IPS DF 6.9 (cell line): ENCODE measurements around the gene PPP2R5C.
"Not testable (repeated sequence)": the region's sequence is repeated elsewhere in the genome, so short reads cannot be mapped to it uniquely, and the experiment has no call there.

Source experiments
- DNase-seq: peaks from one replicate; pipeline ENCODE4 v3.0.0-alpha.2; 2013; ENCODE audit warnings: low read depth, low spot score
- H3K27ac ChIP-seq: one replicate; pipeline ENCODE4 v1.5.1; 2013; ENCODE audit warnings: low read length, control low read depth
- H3K27me3 ChIP-seq: 2 replicates; pipeline ENCODE4 v1.6.1; 2013; ENCODE audit warnings: mild to moderate bottlenecking, low read length; ENCODE audit not compliant: control insufficient read depth, insufficient read depth
- H3K36me3 ChIP-seq: 2 replicates; pipeline ENCODE4 v1.6.1; 2013; ENCODE audit warnings: low read length; ENCODE audit not compliant: control insufficient read depth, insufficient read depth
- H3K4me1 ChIP-seq: 2 replicates; pipeline ENCODE4 v1.6.1; 2013; ENCODE audit warnings: low read length; ENCODE audit not compliant: control insufficient read depth, insufficient read depth
- H3K4me3 ChIP-seq: 2 replicates; pipeline ENCODE4 v1.5.1; 2013; ENCODE audit warnings: mild to moderate bottlenecking, low read length
- H3K9me3 ChIP-seq: 2 replicates; pipeline ENCODE4 v1.6.1; 2013; ENCODE audit warnings: low read length, inconsistent platforms; ENCODE audit not compliant: control insufficient read depth, insufficient read depth
- WGBS: extraction: QIAGEN DNeasy Blood & Tissue Kit; methylation state at CpG from one replicate; pipeline ENCODE4 v1.1.7; 2013; ENCODE audit warnings: mixed read lengths, missing lambda C conversion rate; ENCODE audit not compliant: insufficient read length, insufficient coverage; 5-methylcytosine and 5-hydroxymethylcytosine counted together

PPP2R5C gene

DNA sequence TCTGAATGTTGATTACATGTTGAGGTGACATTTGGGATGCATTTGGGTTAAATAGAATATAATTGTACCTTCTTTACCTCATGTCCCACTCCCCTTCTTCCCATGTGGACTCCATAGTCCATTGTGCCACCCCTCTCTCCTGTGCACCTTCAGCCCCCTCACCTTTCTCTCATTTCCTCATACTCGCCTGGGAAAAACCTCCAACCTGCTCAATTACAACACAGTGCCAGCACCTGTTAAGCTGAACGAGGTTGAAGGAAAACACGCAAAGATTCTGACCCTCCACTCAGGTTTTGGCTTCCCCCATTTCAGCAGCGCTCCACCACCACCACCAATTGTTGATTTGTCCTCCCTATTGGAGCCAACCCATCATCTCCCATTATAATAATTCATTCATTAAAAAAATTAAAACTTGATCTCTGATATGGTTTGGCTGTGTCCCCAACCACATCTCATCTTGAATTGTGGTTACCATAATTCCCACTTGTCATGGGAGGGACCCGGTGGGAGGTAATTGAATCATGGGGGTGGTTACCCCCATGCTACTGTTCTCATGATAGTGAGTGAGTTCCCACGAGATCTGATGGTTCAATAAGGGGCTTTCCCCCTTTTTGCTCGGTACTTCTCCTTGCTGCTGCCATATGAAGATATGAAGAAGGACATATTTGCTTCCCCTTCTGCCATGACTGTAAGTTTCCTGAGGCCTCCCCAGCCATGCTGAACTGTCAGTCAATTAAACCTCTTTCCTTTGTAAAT lies 33.7 kb upstream of the PPP2R5C start:
- Histone ChIP-seq H3K36me3 (no peaks in the 10 kb centered on the region), H3K4me3 (no peak overlapping the region), H3K4me1 (peaks cover 9% of the 10 kb centered on the region), H3K27me3 (no peaks in the 10 kb centered on the region), H3K9me3 (no peaks in the 10 kb centered on the region), H3K27ac (no peak overlapping the region)
- DNase-seq = no peak
- no CpG with 5 or more reads among the region's 7 CpGs for WGBS

DNA sequence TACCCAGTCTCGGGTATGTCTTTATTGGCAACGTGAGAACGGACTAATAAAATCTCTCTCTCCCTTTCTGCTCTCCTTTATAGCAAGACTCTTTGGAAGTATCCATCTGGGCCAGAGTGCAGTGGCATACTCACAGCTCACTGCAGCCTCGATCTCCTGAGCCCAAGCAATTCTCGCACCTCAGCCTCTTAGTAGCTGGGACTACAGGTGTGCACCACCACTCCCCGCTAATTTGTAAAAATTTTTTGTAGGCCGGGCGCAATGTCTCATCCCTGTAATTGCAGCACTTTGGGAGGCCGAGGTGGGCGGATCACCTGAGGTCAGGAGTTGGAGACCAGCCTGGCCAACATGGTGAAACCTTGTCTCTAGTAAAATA lies 33.2 kb upstream of the PPP2R5C start:
- no CpG with 5 or more reads among the region's 10 CpGs for WGBS
- H3K9me3 ChIP-seq = no peaks in the 10 kb centered on the region
- peaks cover 9% of the 10 kb centered on the region for H3K4me1 ChIP-seq

DNA sequence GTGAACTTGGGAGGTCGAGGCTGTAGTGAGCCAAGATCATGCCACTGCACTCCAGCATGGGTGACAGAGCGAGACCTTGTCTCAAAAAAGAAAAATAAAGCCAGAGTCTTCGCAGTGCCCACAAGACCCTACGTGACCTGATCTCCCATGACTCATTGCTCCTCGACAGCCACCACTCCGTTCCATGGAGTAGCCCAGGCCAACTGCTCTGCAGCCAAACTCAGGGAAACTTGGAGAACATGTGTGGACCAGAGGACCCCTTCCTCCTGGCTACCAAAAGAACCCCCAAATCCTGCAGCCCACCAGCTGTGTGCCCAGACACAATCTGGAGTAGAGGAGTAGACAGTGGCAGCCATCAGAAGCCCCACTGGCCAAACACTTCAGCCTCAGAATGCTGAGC lies 32.1 kb upstream of the PPP2R5C start:
- Histone ChIP-seq H3K4me1 (peaks cover 9% of the 10 kb centered on the region), H3K4me3 (no peak overlapping the region), H3K36me3 (no peaks in the 10 kb centered on the region), H3K9me3 (no peaks in the 10 kb centered on the region), H3K27me3 (no peaks in the 10 kb centered on the region), H3K27ac (no peak overlapping the region)
- no CpG with 5 or more reads among the region's 6 CpGs for WGBS
- DNase-seq = no peak

More for the DNA sequence above, 33.2 kb upstream of the PPP2R5C start:
- Histone ChIP-seq H3K27ac (no peak overlapping the region), H3K4me3 (no peak overlapping the region), H3K27me3 (no peaks in the 10 kb centered on the region), H3K36me3 (no peaks in the 10 kb centered on the region)
- DNase-seq = no peak

DNA sequence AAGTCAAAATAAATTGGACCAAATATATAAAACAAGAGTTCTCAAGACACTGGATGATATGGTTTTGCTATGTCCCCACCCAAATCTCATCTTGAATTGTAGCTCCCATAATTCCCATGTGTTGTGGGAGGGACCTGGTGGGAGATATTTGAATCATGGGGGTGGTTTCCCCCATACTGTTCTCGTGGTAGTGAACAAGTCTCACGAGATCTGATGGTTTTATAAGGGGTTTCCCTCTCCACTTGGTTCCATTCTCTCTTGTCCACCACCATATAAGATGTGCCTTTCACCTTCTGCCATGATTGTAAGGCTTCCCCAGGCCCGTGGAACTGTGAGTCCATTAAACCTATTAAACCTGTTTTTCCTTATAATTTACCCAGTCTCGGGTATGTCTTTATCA lies 31.4 kb upstream of the PPP2R5C start:
- not testable (repeated sequence) for H3K36me3 ChIP-seq, DNase-seq, H3K9me3 ChIP-seq, H3K4me3 ChIP-seq, H3K27ac ChIP-seq, H3K27me3 ChIP-seq, H3K4me1 ChIP-seq
- WGBS = no CpG with 5 or more reads among the region's 4 CpGs

DNA sequence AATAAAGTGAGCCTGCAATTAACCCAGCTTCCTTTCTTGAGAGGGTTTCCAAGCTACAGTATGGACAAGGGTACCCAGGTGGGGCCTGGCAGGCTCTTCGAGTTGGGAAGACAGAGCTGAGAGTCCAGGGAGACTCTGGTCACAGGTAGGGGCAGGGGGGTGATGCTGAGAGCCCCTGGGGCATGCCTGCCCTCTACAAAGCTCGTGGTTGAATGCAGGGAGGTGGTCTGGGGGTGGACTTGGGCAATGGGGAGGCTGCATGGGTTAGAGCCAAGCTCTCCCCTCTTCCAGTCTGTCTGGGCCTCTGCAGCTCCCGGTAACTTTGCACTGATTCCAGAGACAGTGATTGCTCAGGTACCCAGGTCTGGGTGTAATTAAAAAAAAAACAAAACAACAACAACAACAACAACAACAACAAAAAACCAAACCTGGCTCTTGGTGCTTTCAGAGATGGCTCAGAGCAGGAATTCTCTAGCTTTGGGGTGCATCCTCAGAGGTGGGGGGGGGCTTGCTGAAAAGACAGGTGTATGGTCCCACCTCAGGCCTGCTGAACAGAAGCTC lies 30.8 kb upstream of the PPP2R5C start:
- H3K9me3 ChIP-seq = no peaks in the 10 kb centered on the region
- no CpG with 5 or more reads among the region's 3 CpGs for WGBS
- no peak for DNase-seq
- no peak overlapping the region for H3K4me3 ChIP-seq
- no peaks in the 10 kb centered on the region for H3K36me3 ChIP-seq
- no peaks in the 10 kb centered on the region for H3K27me3 ChIP-seq
- H3K27ac ChIP-seq = no peak overlapping the region
- H3K4me1 ChIP-seq = peaks cover 9% of the 10 kb centered on the region

DNA sequence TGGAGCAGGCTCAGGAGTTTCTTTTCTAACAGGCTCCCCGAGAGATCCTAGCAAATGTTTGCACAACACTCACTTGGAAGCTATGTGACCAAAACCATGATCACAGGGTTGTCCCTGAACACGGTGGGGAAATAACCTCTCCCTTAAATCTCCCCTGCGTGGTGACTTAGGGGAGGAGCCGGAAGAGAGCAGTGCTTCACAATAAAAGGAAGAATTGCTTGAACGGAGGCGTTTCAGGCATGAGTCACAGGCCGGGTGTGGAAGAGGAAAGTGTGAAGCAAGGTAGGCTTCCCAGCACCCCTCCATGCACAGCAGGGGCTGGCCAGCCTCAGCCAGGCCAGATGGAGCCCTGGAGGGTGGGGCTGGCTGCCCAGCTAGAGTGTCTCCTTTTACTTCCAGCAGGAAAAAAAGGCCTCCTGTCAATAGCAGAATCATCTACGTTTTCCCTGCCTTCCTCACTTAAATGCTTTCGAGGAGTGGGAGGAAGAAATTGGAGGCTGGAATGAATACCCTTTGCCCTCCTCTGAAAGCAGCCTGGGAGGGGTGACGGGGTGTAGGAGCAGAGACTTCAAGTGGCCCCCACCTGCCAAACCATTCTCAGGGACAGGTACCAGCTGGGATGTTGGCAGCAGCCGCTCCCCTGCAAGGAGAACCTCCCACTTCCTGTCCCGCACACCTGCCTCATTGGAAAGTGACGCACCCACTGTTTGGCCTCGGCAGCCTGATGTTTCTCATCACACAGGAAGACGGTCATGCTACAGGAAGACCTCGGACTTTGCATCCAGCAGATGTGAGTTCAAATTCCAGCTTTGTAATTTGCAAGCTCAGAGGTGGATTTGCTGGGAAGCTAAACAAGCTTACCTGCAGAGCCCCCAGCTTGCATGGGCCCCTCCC lies 30.1 kb upstream of the PPP2R5C start:
- Histone ChIP-seq H3K4me3 (no peak overlapping the region), H3K9me3 (no peaks in the 10 kb centered on the region), H3K27ac (no peak overlapping the region), H3K4me1 (peaks cover 9% of the 10 kb centered on the region), H3K27me3 (no peaks in the 10 kb centered on the region), H3K36me3 (no peaks in the 10 kb centered on the region)
- no peak for DNase-seq
- no CpG with 5 or more reads among the region's 16 CpGs for WGBS

DNA sequence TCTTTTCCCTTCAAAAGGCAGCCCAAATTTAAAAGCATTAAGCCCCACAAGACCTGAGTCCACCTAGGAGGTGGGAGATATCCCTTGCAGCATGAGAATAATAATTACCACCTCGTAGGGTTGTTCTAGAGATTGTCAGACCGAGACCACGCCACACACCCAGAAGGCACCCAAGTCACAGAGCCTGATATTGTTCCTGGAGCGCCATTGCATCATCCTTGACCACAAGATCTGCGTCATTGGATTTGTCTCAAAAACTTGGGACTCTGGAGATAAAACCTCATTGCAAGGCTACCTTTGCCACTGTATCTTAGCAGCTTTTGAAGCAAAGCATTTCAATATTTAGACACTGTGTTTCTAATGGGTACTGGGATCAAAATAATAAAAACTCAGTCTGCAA lies 29.4 kb upstream of the PPP2R5C start:
- no peak overlapping the region for H3K4me3 ChIP-seq
- no peak for DNase-seq
- H3K27ac ChIP-seq = no peak overlapping the region

DNA sequence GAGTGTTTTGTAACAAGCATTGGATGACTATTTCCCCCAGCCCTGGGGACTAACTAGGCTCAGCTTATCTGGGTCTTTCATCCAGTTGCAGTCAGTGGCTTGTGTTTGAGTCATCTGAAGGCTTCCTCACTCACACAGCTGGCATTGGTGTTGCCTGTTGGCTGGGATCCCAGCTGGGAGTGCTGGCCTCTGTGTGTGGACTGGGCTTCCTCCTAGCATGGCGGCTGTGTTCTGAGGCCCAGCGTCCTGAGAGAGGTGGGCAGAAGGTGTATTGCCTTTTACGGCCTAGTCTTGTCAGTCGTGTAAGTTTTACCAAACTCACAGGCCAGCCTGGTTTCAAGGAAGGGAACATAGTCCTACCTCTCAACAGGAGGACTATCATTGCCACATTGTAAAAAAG lies 28.3 kb upstream of the PPP2R5C start:
- Histone ChIP-seq H3K4me3 (no peak overlapping the region), H3K27me3 (no peaks in the 10 kb centered on the region), H3K4me1 (peaks cover 9% of the 10 kb centered on the region), H3K27ac (no peak overlapping the region), H3K9me3 (no peaks in the 10 kb centered on the region), H3K36me3 (no peaks in the 10 kb centered on the region)
- DNase-seq = no peak
- WGBS = no CpG with 5 or more reads among the region's 4 CpGs

More for the DNA sequence above, 29.4 kb upstream of the PPP2R5C start:
- H3K27me3 ChIP-seq = no peaks in the 10 kb centered on the region
- H3K4me1 ChIP-seq = peaks cover 9% of the 10 kb centered on the region
- WGBS = no CpG with 5 or more reads among the region's 5 CpGs
- H3K36me3 ChIP-seq = no peaks in the 10 kb centered on the region
- H3K9me3 ChIP-seq = no peaks in the 10 kb centered on the region

DNA sequence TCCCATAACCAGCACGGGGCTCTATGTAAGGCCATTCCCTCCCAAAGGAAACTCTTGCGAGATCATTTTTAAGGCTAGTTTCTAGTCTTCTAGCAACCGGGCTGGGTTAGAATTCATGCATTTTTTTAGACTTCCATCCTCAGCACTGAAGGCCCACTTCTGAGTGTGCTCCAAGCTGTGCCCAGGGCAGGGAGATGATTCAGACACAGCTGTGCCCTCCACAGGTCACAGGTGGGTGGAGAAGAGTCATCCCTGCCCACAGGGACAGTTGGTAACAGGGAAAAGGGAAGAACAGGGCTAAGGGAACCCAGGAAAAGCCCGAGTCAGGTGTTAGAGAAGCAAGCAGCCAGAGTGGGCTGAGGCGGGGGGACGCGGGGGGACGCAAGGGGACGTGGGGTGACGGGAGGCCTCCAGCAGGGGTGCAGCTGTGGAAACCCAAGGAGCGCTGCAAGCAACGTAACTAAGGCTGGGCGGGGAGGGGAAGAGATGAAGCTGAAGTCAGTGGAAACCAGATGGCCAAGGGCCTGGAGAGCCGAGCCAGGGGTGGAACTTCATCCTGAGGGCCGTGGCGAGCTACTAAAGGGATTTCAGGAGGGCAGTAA lies 27.2 kb upstream of the PPP2R5C start:
- no peaks in the 10 kb centered on the region for H3K27me3 ChIP-seq
- no peak overlapping the region for H3K4me3 ChIP-seq
- no peaks in the 10 kb centered on the region for H3K9me3 ChIP-seq
- no peak for DNase-seq
- WGBS = no CpG with 5 or more reads among the region's 16 CpGs
- H3K36me3 ChIP-seq = no peaks in the 10 kb centered on the region
- H3K4me1 ChIP-seq = peaks cover 9% of the 10 kb centered on the region
- no peak overlapping the region for H3K27ac ChIP-seq

DNA sequence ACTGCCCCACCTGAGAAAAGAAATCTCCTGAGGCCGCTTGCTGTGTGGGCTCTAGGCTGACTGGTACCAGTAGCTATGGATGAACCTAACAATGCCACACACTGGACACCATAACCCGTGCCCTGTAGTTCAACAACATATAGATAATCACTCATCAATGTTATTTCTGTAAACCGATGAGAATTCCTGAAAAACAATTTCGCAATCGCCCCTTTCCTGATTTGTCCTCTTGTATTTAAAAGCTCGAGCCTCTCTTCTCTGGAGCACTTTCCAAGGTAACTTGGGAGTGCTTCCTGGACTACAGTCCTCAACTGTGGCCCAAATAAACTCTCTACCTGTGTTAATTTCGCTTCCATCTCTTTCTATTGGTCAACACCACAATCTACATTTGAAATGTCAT lies 26.1 kb upstream of the PPP2R5C start:
- H3K4me1 ChIP-seq = peaks cover 9% of the 10 kb centered on the region
- H3K27me3 ChIP-seq = no peaks in the 10 kb centered on the region
- no peak overlapping the region for H3K4me3 ChIP-seq
- H3K9me3 ChIP-seq = no peaks in the 10 kb centered on the region
- H3K36me3 ChIP-seq = no peaks in the 10 kb centered on the region
- no peak overlapping the region for H3K27ac ChIP-seq
- DNase-seq = no peak
- no CpG with 5 or more reads among the region's 7 CpGs for WGBS
